ENCODE measurements around the gene RAPGEF4. TPM values are rescaled to one million over a fixed set of nuclear protein-coding genes. Genes with fewer than 3 reads are reported as not detected.
A peak's percentile ranks its signal among the peaks of the same experiment; 100 is the strongest.

Gene RAPGEF4
- total and polyA plus RNA-seq, 4 donors, result 6.4 to 33.5 (median 8.6) TPM

DNA sequence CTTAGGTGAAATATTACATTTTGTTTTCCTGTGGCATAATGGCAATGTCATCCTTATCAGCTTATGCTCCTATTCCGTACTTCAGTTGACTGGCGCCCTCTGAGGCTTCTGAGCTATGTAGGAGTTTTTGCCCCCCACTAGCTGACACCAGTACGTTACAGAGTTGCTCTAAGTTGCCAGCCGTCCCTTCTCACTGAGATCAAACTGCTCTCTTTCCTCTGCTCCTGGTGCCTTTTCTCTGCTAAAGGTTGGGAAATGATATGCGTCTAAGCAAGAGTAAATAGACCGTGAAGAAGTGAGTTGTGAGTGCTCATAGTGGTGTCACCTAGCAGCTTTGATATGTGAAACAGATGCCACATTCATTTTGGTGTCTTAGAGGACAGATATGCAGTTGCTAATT is 99.2 kb downstream of the RAPGEF4 start:
- DNase-seq (no peak), ATAC-seq (ENCODE audit: insufficient read depth, low FRiP score) (no peak)
- Histone ChIP-seq H3K27me3 (ENCODE audit: control insufficient read depth in 3 of 3, insufficient read depth in 3 of 3, low read length in 2 of 3) (peaks cover 0 to 2% (median 0%) of the 10 kb centered on the region in 3 donors), H3K9ac (ENCODE audit: insufficient read depth in 1 of 2, low read length in 2 of 2) (no peak overlapping the region), H3K4me1 (ENCODE audit: control insufficient read depth in 5 of 5, insufficient read depth in 5 of 5, low read length in 5 of 5) (peaks cover 0 to 4% (median 0%) of the 10 kb centered on the region in 5 donors), H3K9me3 (ENCODE audit: control insufficient read depth in 4 of 4, insufficient read depth in 3 of 4, low read length in 3 of 4) (no peaks in the 10 kb centered on the region), H3K27ac (ENCODE audit: low read depth in 1 of 2, low read length in 1 of 2) (no peak overlapping the region), H3K36me3 (ENCODE audit: control insufficient read depth in 4 of 4, insufficient read depth in 4 of 4, low read length in 4 of 4) (no peaks in the 10 kb centered on the region), H3K4me3 (no peak overlapping the region)
- 74 to 79% methylated on average over 6 of the region's 6 CpGs for WGBS, 2 donors
- TF ChIP-seq, protein P1, sequence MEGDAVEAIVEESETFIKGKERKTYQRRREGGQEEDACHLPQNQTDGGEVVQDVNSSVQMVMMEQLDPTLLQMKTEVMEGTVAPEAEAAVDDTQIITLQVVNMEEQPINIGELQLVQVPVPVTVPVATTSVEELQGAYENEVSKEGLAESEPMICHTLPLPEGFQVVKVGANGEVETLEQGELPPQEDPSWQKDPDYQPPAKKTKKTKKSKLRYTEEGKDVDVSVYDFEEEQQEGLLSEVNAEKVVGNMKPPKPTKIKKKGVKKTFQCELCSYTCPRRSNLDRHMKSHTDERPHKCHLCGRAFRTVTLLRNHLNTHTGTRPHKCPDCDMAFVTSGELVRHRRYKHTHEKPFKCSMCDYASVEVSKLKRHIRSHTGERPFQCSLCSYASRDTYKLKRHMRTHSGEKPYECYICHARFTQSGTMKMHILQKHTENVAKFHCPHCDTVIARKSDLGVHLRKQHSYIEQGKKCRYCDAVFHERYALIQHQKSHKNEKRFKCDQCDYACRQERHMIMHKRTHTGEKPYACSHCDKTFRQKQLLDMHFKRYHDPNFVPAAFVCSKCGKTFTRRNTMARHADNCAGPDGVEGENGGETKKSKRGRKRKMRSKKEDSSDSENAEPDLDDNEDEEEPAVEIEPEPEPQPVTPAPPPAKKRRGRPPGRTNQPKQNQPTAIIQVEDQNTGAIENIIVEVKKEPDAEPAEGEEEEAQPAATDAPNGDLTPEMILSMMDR (IDR thresholded peaks at IDR 0.05; ENCODE audit: control extremely low read depth, extremely low read depth), result no peak

DNA sequence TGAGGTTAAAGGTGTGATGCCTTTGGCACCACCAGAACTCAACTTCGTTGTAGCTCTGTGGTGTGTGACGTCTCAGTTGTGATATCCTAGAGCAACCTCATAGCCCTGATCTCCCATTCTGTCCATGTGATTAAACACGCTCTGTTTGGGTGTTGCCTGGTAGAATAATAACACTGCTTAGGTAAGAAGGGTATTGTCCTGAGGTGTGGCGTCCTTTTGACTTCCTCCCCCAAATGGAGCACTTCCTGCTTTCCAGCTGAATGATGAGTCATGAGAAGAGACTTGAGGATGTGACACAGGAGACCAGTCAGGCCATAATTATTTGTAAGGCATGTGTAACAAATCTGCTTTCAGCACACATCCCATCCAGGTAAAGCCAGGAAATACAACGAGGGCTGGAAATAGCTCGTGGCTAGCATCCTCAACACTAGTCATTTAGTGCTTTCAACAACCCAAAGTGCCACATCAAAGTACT is 100.7 kb downstream of the RAPGEF4 start:
- Histone ChIP-seq H3K9ac (ENCODE audit: insufficient read depth in 1 of 2, low read length in 2 of 2) (no peak overlapping the region), H3K27ac (ENCODE audit: low read depth in 1 of 2, low read length in 1 of 2) (no peak overlapping the region), H3K36me3 (ENCODE audit: control insufficient read depth in 4 of 4, insufficient read depth in 4 of 4, low read length in 4 of 4) (no peaks in the 10 kb centered on the region), H3K9me3 (ENCODE audit: control insufficient read depth in 4 of 4, insufficient read depth in 3 of 4, low read length in 3 of 4) (no peaks in the 10 kb centered on the region), H3K27me3 (ENCODE audit: control insufficient read depth in 3 of 3, insufficient read depth in 3 of 3, low read length in 2 of 3) (peaks cover 0 to 2% (median 0%) of the 10 kb centered on the region in 3 donors), H3K4me3 (no peak overlapping the region), H3K4me1 (ENCODE audit: control insufficient read depth in 5 of 5, insufficient read depth in 5 of 5, low read length in 5 of 5) (peaks cover 0 to 4% (median 0%) of the 10 kb centered on the region in 5 donors)
- TF ChIP-seq, protein P1 (IDR thresholded peaks at IDR 0.05; ENCODE audit: control extremely low read depth, extremely low read depth), result no peak
- peak; percentile 54 for ATAC-seq (ENCODE audit: insufficient read depth, low FRiP score)
- peak in 2 of 3 donors; percentile 34 to 50 for DNase-seq
- 49 to 70% methylated on average over 6 of the region's 6 CpGs for WGBS, 2 donors

DNA sequence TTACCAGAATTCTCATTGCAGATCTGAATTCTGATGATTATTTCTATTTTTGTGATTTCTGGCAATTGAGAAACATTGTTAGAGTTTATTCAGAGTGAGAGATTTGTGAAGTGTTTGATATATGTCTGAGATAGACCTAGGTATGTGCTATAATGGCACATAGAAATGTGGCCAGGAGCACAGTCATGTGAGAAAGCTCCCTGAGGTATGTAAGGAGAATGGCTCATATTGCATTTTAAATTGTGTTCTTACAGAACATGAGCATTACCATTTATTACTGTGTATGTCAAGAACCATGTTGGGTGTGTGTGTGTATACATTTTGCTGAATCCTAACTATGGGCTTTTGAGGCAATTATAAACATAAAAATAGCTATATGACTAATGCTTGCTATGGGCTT is 101.2 kb downstream of the RAPGEF4 start:
- Histone ChIP-seq H3K4me3 (no peak overlapping the region), H3K9ac (ENCODE audit: insufficient read depth in 1 of 2, low read length in 2 of 2) (no peak overlapping the region), H3K9me3 (ENCODE audit: control insufficient read depth in 4 of 4, insufficient read depth in 3 of 4, low read length in 3 of 4) (no peaks in the 10 kb centered on the region), H3K27ac (ENCODE audit: low read depth in 1 of 2, low read length in 1 of 2) (peak overlapping the region in 1 of 2 donors; percentile 9), H3K4me1 (ENCODE audit: control insufficient read depth in 5 of 5, insufficient read depth in 5 of 5, low read length in 5 of 5) (peaks cover 0 to 4% (median 0%) of the 10 kb centered on the region in 5 donors), H3K36me3 (ENCODE audit: control insufficient read depth in 4 of 4, insufficient read depth in 4 of 4, low read length in 4 of 4) (no peaks in the 10 kb centered on the region), H3K27me3 (ENCODE audit: control insufficient read depth in 3 of 3, insufficient read depth in 3 of 3, low read length in 2 of 3) (peaks cover 0 to 2% (median 0%) of the 10 kb centered on the region in 3 donors)
- ATAC-seq (ENCODE audit: insufficient read depth, low FRiP score), result no peak
- TF ChIP-seq, protein P1 (IDR thresholded peaks at IDR 0.05; ENCODE audit: control extremely low read depth, extremely low read depth), result no peak
- DNase-seq, result no peak

DNA sequence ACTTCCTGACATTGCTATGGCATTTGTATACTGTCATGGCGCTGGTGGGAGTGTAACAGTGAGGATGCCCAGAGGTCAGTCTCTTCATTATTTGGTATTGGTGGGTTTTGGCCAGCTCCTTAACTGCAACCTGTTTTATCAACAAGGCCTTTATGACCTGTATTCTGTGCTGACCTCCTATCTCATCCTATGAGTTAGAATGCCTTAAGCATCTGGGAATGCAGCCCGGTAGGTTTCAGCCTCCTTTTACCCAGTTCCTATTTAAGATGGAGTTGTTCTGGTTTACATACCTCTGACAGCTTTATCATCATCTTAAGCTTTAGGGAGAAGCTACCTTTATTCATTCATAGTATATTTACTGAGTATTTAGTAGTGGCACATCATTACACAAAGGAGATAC is 103.8 kb downstream of the RAPGEF4 start:
- 92 to 94% methylated on average over 2 of the region's 2 CpGs for WGBS, 2 donors
- no peak for DNase-seq

More for the DNA sequence above, 103.8 kb downstream of the RAPGEF4 start:
- no peak overlapping the region for H3K27ac ChIP-seq (ENCODE audit: low read depth in 1 of 2, low read length in 1 of 2)
- H3K9ac ChIP-seq (ENCODE audit: insufficient read depth in 1 of 2, low read length in 2 of 2), result no peak overlapping the region
- no peaks in the 10 kb centered on the region for H3K9me3 ChIP-seq (ENCODE audit: control insufficient read depth in 4 of 4, insufficient read depth in 3 of 4, low read length in 3 of 4)
- H3K4me3 ChIP-seq, result no peak overlapping the region
- peaks cover 0 to 5% (median 0%) of the 10 kb centered on the region in 5 donors for H3K4me1 ChIP-seq (ENCODE audit: control insufficient read depth in 5 of 5, insufficient read depth in 5 of 5, low read length in 5 of 5)
- TF ChIP-seq, protein P1 (IDR thresholded peaks at IDR 0.05; ENCODE audit: control extremely low read depth, extremely low read depth), result no peak
- H3K36me3 ChIP-seq (ENCODE audit: control insufficient read depth in 4 of 4, insufficient read depth in 4 of 4, low read length in 4 of 4), result no peaks in the 10 kb centered on the region
- H3K27me3 ChIP-seq (ENCODE audit: control insufficient read depth in 3 of 3, insufficient read depth in 3 of 3, low read length in 2 of 3), result peaks cover 0 to 2% (median 0%) of the 10 kb centered on the region in 3 donors
- ATAC-seq (ENCODE audit: insufficient read depth, low FRiP score), result no peak
